Amygdala (tissue), 56 donors: Measurements from ENCODE around the gene GLCE.
"Not testable (repeated sequence)": the region's sequence is repeated elsewhere in the genome, so short reads cannot be mapped to it uniquely, and the experiment has no call there.

ENCODE experiments used
- DNase-seq, 56 donors: peaks; one replicate each; lab custom pipeline; 2025; lab: John Stamatoyannopoulos, UW

The GLCE gene

DNA sequence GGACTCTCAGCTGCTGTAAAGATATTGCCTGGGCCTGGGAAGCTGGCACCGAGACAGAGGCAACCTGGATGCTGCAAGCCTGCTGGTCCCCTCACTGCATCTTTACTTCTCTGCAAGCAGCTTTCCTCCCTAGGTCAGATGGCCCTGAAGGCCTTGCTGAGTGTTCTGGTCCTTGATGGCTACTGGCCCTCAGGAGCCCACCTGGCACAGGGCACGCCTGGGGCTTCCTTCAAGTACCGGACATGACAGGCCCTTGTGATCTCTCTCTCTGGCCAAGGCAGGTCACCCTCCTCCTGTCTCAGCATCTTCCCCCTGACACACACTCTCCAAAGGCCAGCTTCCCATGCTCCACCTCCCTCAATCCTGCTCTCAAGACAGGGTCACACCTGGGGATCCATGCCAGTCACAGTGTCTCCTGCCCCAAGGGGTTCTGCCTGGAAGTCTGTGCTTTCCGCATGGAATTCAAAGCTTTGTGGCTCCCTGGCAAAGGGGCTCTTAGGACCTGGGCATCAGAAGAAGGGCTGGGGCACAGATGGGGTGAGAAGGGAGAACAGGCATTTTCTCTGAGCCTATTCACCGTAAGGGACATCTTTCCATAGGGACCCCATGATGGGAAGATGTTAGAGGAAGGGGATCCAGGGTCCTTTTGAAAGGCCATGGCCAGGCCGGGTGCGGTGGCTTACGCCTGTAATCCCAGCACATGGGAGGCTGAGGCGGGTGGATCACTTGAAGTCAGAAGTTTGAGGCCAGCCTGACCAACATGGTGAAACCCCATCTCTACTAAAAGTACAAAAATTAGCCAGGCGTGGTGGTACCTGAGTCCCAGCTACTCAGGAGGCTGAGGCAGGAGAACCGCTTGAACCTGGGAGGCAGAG is 133.5 kb downstream of the GLCE start:
- DNase-seq = no peak

DNA sequence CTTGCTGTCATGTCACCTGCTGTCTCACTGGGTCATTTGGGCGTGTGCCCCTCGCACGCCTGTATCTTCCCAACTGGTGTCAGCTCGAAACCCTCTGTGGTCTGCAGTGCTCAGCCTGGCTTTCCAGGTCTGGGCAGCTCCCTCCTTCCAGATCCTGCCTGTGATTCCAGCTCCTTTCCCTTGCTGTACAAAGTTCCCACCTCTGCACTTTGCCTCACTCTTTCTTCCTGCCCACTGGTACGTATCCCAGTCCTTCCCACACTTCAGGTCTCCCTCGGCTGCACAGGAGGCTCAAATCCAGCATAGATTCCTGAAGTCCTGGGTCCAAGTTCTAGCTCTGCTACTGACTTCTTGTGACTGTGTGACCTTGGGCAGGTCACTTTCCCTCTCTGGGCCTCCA is 136.2 kb downstream of the GLCE start:
- no peak for DNase-seq

DNA sequence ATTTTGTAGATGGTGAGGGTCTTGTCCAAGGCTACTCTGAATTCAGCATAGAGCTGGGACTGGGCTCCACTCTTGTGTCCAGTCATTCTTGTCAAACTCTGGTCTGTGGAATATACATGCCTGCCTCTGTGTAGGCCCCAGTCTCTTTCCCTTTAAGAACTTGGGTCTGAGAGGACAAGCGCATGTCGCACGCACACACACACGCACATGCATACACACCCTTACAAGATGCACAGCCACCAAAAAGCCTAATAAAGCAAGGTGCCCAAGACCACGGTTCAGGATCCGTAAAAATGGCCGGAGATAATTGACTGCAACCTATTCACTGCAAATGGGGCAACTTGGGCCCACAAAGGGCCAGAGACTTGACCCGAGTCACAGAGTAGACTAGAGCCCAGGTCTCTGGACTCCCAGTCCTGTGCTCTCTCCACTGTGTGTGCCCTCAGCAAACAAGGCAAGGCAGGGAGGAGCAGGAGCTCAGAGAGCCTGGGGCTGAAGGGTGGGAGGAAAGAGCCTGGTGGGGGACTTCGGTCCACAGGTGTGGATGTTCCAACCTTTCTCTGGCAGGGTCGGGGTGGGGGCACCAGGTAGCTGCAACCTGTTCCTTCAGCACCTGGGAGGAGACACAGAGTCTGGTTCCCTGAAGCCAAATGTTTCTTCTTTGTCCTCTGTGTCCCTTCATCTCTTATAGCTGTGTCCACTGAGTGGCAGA is 137.4 kb downstream of the GLCE start:
- no peak for DNase-seq

DNA sequence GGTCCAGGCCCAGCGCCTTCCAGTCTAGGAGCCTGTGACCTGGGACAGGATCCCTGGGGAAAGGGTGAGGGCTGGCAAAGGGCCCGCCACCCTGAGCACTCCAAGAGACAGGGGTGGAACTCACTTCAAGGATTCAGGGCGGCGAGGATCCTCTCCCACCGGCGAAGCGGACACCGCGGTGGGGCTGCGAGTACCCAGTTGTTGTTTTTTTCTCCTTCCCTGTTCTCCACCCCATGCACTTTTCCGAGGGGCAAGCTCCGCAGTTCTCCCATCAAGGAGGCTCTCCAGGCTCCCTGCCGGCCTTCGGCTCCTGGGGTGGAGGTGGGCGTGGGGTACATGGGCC is 137.9 kb downstream of the GLCE start:
- DNase-seq = no peak

DNA sequence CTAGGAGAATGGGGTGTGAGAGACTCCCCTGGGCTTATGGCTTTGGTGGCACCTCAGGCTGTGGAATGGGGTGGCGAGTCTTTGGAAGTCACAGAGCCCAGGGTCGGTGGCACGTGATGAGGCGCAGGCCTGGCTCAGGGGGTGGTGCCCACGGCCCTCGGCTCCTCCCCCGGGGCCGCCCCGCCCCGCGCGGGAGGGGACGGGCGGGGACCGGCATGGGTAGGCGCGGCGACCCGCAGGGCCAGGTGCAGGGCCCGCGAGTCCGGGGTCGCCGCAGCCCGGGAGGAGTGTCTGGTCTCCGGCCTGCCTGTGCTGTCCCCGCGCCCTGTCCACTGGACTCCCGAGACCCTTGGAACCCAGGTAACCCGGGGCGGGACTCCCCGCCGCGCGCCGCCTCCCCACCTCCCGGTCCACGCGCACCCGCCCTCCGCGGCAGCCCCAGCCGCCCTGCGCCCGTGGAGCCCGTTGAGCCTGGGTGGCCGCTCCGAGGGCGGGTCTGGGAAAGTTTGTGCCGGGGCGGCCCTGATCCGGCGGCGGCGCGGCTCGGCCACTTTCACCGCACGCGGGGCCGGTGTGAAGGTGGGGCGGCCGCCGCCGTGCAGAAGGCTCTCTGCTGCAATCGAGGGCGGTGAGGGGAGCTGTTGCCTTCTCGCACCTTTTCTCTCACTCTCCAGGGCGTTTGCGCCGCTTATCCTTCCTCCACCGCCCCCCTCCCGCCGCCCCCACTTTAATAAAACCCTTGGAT is 138.4 kb downstream of the GLCE start, which contains the start of gene PAQR5:
Gene PAQR5 (plus strand): TSS at position 216 of the 745 bp plus-strand sequence. CDS start 61,169 bp downstream, outside the sequence.
- peak in 1 of 56 donors; percentile 30 for DNase-seq

DNA sequence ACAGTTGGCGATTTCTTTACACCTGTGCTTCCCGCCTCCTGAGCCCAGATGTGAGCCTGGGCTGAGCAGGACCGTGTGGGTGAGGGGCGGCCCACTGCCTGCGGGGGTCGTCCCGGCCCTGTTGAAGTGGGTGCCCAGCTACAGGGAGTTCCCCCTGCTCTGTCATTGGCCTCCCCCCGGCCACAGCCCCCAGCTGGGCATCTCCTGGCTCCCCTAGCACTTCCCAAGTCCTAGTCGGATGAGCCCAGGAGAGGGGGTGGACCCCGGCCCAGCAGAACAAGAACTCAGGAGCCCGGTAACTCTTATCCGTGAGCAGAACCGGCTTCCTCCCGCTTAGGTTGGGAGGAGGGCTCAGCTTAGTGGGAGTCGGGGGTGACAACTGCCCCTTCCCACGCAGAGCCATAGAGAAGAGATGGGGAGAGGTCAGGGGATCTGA is 139.0 kb downstream of the GLCE start:
- DNase-seq = no peak

DNA sequence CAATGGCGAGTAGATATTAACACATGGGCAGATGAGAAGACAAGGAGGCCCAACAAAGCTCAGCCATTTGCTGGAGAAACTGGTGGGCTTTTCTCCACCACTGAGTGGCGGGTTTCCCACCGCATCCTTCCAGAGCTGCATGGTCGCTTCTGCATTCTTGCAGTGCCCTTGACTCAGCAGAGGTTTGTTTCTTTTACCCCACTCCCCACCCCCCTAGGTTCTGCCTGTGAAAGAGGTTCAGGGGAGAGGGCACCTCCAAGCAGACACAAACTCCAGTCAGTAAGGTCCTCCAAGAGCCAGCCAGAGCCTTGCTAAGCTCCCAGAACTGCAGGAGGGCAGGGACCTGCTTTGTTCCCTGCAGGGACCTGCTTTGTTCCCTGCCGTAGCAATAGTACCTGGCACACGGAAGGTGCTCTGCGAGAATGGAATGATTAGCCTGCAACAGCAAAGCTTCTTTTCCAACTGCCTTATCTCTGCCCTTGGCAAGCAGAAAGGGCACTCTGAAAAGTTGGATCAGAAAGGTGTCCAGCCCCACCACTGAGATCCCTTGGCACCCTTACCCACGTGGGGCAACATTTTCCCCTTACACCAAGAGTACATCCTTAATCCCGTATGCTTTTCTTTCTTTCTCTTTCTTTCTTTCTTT is 139.6 kb downstream of the GLCE start:
- no peak for DNase-seq

DNA sequence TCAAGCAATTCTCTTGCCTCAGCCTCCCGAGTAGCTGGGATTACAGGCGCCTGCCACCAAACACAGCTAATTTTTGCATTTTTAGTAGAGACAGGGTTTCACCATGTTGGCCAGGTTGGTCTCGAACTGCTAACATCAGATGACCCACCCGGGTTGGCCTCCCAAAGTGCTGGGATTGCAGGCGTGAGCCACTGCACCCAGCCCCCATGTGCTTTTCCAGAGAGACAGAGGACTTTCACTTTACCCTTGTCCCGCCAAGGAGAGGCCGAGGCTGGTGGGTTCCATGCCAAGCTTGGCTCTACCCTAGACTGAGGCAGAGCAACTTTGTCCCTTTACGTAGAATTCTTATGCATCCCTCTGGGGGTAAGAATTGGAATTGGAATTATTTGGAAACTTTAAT is 140.7 kb downstream of the GLCE start:
- DNase-seq = not testable (repeated sequence)

DNA sequence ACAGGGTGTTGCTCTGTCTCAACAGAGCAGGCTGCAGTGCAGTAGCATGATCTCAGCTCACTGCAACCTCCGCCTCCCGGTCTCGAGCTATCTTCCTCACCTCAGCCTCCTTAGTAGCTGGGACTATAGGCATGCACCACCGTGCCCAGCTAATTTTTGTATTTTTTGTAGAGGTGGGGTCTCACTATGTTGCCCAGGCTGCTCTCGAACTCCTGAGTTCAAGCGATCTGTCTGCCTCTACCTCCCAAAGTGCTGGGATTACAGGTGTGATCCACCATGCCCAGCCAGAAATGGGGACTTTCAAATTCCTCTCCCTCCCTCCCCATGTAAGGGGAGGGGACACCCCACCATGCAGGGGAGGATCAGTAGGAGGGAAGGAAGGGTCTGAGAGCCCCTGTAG is 141.7 kb downstream of the GLCE start:
- not testable (repeated sequence) for DNase-seq

DNA sequence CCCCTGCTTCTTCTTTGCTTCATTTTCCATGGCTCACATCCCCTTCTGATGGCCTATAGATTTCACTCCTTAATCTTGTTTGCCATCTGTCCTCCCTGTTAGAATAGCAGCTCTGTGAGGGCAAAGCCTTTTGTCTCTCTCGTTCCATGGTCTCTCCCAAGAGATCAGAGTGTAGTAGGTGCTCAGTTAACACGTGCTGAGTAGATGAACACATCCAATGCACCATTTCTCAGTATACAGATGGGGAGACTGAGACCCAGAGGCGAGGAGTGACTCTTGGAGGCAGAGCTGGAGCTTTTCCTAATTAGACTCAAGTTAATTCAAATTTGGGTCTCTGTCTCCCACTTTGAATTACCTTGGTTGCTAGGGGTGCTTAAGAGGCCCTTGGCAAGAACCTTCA is 142.5 kb downstream of the GLCE start:
- DNase-seq = no peak

DNA sequence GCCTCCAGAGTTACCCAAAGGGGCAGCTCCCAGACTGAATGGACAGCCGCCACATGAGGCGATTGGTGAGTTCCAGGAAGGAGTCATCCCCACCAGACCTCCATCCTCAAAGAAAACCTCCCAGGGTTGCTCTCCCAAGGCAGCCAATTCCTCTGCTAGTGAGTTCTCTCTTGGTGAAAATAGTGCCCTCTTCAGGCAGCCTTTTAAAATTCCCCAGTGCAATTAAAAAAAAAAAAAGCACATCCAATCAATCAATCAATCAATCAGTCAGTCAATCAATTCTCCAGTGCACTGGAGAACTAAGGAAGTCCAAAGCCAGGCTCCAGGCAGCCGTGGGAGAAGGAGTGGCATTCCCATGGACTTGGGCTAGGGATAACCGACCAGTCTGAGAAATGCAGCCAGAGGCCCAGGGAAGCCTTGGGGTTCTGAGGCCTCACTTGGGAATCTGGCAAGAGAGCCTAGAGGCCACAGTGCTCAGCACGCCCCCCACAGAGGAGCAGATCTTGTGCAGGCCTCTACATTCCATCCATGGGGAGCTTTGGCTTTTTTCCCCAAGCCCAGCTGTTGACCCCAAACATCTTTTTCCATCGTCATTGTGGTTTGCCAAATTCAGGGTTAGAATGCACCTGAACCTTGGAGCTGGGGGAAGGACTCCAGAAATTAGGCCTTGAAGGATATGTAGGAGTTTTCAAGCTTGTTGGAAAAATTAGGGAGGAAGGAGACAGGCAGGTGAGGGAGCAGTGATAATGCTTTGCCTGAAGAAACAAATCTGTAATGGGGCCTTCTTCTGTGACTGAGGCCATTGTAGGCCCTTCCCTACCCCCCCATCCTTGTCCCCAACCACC is 143.1 kb downstream of the GLCE start:
- no peak for DNase-seq

DNA sequence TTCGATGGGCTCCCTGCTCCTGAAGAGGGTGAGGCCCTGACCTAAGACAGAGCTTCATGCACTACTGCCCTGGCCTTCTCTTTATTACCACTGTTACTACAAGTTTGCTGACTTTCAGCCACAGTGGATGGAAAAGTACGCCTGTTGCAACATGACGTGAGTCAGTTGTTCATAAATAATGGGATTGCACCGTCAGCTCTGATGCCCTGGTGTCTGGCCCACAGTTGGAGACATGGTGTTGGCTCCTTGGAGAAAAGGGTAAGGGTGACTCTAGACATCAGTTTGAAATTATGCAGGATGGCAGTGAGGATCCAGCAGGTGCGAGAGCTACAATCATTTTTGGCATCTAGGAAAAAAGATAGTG is 143.7 kb downstream of the GLCE start:
- DNase-seq = no peak

DNA sequence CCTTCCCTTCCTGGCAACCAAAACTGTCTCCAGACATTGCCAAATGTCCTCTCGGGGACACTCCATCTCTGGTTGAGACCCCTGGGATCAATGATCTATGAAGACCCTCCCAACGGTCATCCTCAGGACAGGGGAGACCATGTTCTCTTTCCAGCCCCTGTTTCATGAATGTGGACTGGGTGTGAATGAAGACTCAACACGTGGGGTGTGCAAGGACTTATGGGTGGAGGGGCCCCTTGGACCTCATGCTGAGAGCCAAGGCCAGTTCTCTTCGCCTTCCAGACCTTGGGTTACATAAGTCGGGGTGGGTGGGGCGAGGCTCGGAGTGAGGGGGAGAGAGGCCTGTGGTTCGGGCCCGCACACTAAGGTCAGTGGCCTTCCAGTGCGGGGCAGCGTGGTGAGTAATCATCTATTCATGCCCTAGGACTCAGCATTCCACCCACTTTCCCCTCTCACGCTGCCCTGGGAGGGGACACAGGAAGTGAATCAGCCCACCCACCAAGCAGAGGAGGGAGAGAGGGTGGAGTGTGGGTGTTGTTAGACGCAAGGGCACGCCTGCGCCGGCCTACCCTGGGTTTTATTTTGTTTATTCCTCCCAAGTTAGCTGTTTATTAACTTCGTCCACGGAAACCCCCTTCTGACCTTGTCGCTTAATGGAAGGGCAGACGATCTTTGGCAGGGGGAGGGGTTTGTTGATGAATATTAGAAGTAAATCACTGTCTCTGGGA is 144.9 kb downstream of the GLCE start:
- no peak for DNase-seq

DNA sequence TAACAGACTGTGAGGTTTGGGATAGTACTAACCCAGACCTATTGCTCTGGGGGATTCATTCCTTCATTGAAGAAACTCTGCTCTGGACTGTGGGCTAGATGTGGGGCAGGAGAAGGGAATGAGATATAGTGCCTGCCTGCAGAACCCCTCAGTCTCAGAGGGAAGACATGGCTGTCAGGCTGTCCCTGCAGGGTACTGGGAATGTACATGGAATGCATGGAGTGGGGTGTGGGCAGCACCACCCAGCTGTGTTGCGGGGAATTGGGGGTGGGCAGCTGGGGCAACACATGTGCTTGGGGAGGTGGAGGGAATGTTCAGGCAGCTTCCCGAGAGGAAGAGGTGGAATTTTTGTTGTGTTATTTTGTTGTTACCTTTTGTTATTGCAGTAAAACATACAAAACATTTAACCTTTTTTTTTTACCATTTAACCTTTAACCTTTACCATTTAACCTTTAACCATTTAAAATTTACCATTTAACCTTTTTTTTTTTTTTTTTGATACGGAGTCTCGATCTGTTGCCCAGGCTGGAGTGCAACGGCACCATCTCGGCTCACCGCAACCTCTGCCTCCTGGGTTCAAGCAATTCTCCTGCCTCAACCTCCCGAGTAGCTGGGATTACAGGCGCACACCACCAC is 145.6 kb downstream of the GLCE start:
- no peak for DNase-seq

DNA sequence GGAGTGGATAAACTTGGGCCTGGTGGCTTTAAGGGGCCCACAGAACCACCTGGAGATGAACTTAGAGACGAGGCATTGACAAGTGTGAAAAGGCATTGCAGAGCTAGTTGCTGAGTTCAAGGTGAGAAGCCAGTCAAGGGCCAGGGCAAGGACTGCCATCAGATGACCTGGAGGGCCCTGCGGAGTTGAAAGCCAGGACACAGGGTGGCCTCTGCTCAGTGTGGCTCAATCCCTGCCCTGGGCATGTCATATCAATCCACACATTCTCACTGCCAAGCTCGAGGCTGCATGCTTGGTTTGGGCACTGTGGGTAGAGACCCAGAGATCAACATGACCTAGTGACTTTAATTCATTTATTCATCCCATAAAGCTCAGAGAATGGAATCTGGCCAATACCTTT is 147.5 kb downstream of the GLCE start:
- DNase-seq = no peak

DNA sequence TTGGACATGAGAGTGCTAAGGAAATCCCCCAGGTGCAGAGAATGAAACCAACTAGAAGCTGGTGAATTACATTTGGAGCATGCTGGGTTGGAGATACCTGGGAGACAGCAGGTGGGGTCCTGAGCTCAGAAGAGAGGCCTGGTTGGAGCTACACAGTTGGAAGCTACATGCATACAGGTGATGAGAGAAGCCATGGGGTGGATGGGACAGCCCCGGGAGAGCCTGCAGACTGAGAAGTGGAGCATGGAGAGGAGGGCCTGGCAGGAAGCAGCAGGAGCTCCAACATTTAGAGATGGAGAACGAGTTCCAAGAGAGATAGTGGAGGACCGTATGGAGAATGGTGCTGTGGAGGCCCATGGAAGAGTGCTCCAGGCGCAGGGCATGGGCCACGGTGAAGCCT is 148.5 kb downstream of the GLCE start:
- no peak for DNase-seq

DNA sequence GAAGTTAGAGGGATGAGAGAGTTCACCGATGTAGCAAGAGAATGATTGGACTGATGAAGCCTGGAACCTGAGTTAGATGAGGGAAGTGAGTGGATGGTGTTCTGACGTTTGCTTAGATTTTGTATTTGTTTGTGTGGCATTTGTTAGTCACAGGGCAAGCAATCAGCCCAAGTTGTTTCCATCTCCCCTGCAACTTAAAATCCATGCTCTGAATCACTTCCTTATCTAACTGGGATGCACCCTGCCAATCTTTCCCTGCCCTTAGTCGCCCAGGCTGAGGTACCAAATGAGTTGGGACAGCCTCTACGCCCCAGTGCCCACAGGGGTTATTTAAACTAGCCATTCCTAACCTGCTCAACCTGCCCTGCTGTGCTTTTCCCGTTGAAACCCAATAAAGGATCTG is 150.9 kb downstream of the GLCE start:
- no peak for DNase-seq

DNA sequence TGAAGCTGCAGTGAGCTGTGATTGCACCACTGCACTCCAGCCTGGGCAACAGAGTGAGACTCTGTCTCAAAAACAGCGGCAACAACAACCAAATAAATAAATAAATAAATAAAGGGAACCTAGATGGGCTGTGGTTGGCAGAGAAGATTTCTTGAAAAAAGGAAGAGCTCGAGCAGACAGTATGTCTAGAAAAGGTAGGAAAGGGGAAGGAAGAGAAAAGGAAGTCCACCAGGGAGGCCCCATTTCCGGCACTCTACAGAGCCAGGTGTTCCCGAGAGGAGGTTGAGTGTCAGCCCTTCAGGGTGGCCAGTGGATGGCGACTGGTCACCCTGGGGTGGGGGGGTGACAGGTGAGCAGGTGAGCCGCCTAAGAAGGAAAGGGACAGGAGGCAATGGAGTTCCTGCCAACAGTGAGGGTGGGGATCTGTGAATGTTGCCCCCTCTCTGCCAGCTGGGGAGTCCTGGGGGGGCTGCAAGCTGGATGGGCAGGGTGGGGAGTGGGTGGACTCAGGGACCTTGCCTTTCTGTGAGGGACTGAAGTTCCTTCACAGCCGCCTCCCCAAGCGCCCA is 153.1 kb downstream of the GLCE start:
- no peak for DNase-seq
